Measurements from ENCODE around the gene NR4A3. TPM values are rescaled to one million over a fixed set of nuclear protein-coding genes. Genes with fewer than 3 reads are reported as not detected.

The NR4A3 gene
- polyA plus RNA-seq, 3 donors: 0.88 to 2.1 (median 0.92) TPM

DNA sequence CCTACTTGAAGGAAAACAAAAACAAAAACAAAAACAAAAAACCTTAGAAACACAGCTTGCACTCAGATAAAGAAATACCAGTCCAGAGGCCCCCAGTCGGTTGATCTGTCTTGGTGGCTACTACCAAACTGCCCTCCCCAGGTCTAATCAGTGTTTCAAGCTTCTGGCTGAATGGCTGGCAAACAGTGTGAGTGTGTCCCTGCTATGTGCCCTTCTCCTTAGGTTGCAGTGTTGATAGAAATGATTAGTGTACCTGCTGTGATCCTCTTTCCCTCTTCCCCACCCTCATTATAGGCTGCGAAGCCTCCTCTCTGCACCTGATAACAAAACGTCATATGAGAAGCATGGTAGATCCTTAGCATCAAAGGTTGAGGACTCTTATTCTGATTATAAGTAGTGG is 12.8 kb downstream of the NR4A3 start:
- no peak for DNase-seq
- Histone ChIP-seq H3K9ac (ENCODE audit: insufficient read depth, low read length, poor library complexity, severe bottlenecking) (no peak overlapping the region), H3K36me3 (replicated peaks in 1 of 2; ENCODE audit: control insufficient read depth in 1 of 2, insufficient read depth in 2 of 2, low read length in 2 of 2) (no peaks in the 10 kb centered on the region), H3K79me2 (ENCODE audit: insufficient read depth, low read length) (no peaks in the 10 kb centered on the region), H3K9me3 (replicated peaks in 1 of 2; ENCODE audit: control insufficient read depth in 1 of 2, insufficient read depth in 1 of 2, low read length in 2 of 2) (no peaks in the 10 kb centered on the region), H3K4me3 (replicated peaks in 1 of 3; ENCODE audit: low read depth in 2 of 3, low read length in 3 of 3) (no peak overlapping the region), H3K27ac (ENCODE audit: low read depth in 1 of 2, low read length in 2 of 2) (no peak overlapping the region), H2AFZ (ENCODE audit: insufficient read depth, low read depth, low read length, poor library complexity, severe bottlenecking) (no peak overlapping the region), H3K4me2 (replicated peaks; ENCODE audit: extremely low read depth, low read length, poor library complexity, severe bottlenecking) (no peak overlapping the region), H4K20me1 (ENCODE audit: insufficient read depth, low read length) (no peaks in the 10 kb centered on the region), H3K4me1 (ENCODE audit: control insufficient read depth in 1 of 2, insufficient read depth in 2 of 2, low read length in 2 of 2) (no peaks in the 10 kb centered on the region), H3K27me3 (ENCODE audit: control insufficient read depth in 2 of 2, insufficient read depth in 2 of 2, low read length in 2 of 2) (peaks cover 31 to 32% of the 10 kb centered on the region in 2 donors)
- Mint-ChIP-seq H3K4me3 (no peak overlapping the region), H3K36me3 (no peaks in the 10 kb centered on the region), H3K9me3 (peaks cover 0 to 3% (median 0%) of the 10 kb centered on the region in 7 donors), H3K27ac (no peak overlapping the region), H3K4me1 (no peaks in the 10 kb centered on the region), H3K27me3 (ENCODE audit: low read depth in 3 of 3) (peaks cover 27 to 35% (median 27%) of the 10 kb centered on the region in 3 donors)
- intact Hi-C loops (cut with micrococcal nuclease): no loop called here
- TF ChIP-seq, protein P1, sequence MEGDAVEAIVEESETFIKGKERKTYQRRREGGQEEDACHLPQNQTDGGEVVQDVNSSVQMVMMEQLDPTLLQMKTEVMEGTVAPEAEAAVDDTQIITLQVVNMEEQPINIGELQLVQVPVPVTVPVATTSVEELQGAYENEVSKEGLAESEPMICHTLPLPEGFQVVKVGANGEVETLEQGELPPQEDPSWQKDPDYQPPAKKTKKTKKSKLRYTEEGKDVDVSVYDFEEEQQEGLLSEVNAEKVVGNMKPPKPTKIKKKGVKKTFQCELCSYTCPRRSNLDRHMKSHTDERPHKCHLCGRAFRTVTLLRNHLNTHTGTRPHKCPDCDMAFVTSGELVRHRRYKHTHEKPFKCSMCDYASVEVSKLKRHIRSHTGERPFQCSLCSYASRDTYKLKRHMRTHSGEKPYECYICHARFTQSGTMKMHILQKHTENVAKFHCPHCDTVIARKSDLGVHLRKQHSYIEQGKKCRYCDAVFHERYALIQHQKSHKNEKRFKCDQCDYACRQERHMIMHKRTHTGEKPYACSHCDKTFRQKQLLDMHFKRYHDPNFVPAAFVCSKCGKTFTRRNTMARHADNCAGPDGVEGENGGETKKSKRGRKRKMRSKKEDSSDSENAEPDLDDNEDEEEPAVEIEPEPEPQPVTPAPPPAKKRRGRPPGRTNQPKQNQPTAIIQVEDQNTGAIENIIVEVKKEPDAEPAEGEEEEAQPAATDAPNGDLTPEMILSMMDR (IDR thresholded peaks at IDR 0.05): no peak
- 100% methylated on average over 1 of the region's 3 CpGs for WGBS (ENCODE audit: insufficient coverage)

DNA sequence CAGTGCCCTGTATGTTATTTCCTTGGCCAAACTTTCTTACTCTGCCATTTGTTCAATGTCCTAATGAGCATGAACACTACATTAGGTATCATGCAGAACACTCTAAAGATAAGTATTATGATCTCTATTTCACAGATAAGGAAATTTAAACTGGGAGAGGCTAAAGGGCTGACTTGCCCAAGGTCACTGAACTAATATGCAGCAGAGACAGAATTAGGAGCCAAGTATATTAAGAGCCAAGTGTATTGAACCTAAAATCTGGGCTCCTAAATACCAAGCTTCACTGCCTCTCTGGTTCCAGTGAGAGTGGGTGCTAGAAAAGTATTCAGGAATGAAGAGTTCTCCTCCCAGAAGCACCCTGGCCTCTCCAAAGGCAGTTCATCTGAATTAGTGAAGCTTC is 13.5 kb downstream of the NR4A3 start:
- H3K4me1 Mint-ChIP-seq: no peaks in the 10 kb centered on the region

More for the DNA sequence above, 13.5 kb downstream of the NR4A3 start:
- TF ChIP-seq, protein P1 (IDR thresholded peaks at IDR 0.05): no peak
- Mint-ChIP-seq H3K27ac (no peak overlapping the region), H3K9me3 (peaks cover 0 to 2% (median 0%) of the 10 kb centered on the region in 7 donors), H3K36me3 (no peaks in the 10 kb centered on the region), H3K4me3 (no peak overlapping the region), H3K27me3 (ENCODE audit: low read depth in 3 of 3) (peaks cover 20 to 30% (median 20%) of the 10 kb centered on the region in 3 donors)
- Histone ChIP-seq H3K4me2 (replicated peaks; ENCODE audit: extremely low read depth, low read length, poor library complexity, severe bottlenecking) (no peak overlapping the region), H3K79me2 (ENCODE audit: insufficient read depth, low read length) (no peaks in the 10 kb centered on the region), H3K27me3 (ENCODE audit: control insufficient read depth in 2 of 2, insufficient read depth in 2 of 2, low read length in 2 of 2) (peaks cover 24 to 26% of the 10 kb centered on the region in 2 donors), H3K9me3 (replicated peaks in 1 of 2; ENCODE audit: control insufficient read depth in 1 of 2, insufficient read depth in 1 of 2, low read length in 2 of 2) (no peaks in the 10 kb centered on the region), H3K36me3 (replicated peaks in 1 of 2; ENCODE audit: control insufficient read depth in 1 of 2, insufficient read depth in 2 of 2, low read length in 2 of 2) (no peaks in the 10 kb centered on the region), H2AFZ (ENCODE audit: insufficient read depth, low read depth, low read length, poor library complexity, severe bottlenecking) (no peak overlapping the region), H3K4me3 (replicated peaks in 1 of 3; ENCODE audit: low read depth in 2 of 3, low read length in 3 of 3) (no peak overlapping the region), H4K20me1 (ENCODE audit: insufficient read depth, low read length) (no peaks in the 10 kb centered on the region), H3K9ac (ENCODE audit: insufficient read depth, low read length, poor library complexity, severe bottlenecking) (no peak overlapping the region), H3K4me1 (ENCODE audit: control insufficient read depth in 1 of 2, insufficient read depth in 2 of 2, low read length in 2 of 2) (no peaks in the 10 kb centered on the region), H3K27ac (ENCODE audit: low read depth in 1 of 2, low read length in 2 of 2) (no peak overlapping the region)
- no peak for DNase-seq
- intact Hi-C loops (cut with micrococcal nuclease): no loop called here

All from CD14-positive monocyte (primary cell).